ENCODE results near the gene CAP1. TPM values are rescaled to one million over a fixed set of nuclear protein-coding genes. Genes with fewer than 3 reads are reported as not detected.
A peak's percentile ranks its signal among the peaks of the same experiment; 100 is the strongest.

CAP1 gene
- total and polyA plus RNA-seq, 2 of the 13 experiments (the other 11 are each of a cell fraction or from before 2014, with no cell fraction given) = 174 to 195 TPM

DNA sequence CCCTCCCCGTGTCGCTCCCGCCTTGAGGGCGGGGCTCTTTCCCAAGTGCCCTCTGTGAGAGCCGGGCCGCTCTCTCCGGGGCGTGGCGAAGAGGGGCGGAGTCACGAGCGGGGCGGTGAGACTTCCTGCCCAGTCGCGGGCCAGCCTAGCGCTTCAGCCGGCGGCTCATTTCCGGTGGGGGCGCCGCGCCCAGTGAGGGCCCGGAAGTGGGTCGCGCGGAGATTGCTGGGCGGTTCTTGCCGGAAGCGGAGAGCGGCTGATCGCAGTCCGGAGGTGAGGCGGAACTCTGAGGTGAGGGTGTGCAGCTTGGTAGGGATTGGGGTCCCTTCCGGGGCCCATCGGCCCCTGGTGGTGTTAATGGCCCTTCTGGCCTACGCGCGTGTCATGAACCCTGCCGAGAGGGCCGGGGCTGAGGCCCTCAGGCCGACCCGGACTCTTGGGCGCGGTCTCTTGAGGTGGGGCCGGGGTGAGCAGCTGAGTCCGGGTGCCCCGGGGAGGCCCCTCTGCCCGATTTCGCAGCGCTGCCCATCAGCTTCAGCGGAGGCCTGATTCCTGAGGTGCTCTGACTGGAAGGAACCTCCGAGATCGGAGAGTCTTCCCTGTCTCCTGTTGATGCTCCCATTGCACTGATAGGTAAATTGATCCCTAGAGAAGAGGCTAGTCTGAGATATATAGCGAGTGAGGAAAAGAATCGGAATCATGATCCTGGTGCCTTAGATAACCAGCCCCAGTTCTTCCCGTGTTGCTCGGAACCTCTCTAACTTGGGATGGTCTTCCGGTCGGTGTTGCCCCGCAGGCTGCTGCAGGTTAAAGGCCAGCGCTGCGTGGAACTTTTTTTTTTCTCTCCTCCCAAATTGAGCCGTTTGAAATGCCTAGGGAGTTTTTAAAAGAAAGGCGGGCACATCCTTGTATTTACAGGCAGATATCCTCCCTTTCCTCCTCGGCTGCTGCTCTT lies at the start of gene CAP1 (continued):
- TF ChIP-seq, protein P1, sequence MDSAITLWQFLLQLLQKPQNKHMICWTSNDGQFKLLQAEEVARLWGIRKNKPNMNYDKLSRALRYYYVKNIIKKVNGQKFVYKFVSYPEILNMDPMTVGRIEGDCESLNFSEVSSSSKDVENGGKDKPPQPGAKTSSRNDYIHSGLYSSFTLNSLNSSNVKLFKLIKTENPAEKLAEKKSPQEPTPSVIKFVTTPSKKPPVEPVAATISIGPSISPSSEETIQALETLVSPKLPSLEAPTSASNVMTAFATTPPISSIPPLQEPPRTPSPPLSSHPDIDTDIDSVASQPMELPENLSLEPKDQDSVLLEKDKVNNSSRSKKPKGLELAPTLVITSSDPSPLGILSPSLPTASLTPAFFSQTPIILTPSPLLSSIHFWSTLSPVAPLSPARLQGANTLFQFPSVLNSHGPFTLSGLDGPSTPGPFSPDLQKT (CRISPR knock-in tag; IDR thresholded peaks at IDR 0.05; ENCODE audit: borderline replicate concordance) = no peak
- TF ChIP-seq, protein P2, sequence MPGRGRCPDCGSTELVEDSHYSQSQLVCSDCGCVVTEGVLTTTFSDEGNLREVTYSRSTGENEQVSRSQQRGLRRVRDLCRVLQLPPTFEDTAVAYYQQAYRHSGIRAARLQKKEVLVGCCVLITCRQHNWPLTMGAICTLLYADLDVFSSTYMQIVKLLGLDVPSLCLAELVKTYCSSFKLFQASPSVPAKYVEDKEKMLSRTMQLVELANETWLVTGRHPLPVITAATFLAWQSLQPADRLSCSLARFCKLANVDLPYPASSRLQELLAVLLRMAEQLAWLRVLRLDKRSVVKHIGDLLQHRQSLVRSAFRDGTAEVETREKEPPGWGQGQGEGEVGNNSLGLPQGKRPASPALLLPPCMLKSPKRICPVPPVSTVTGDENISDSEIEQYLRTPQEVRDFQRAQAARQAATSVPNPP (CRISPR knock-in tag; IDR thresholded peaks at IDR 0.05) = no peak
- TF ChIP-seq ZKSCAN5 (CRISPR knock-in tag; IDR thresholded peaks at IDR 0.05) (peak; percentile 2; the same call in 1 of the 2 replicates), MEIS2 (CRISPR knock-in tag; IDR thresholded peaks at IDR 0.05) (no peak), DMAP1 (CRISPR knock-in tag; IDR thresholded peaks at IDR 0.05) (0 out of 2 replicates have a peak, but pooled peaks have one; percentile 19), NR2F1 (CRISPR knock-in tag; IDR thresholded peaks at IDR 0.05) (no peak), ZNF780A (CRISPR knock-in tag; IDR thresholded peaks at IDR 0.05) (no peak), ZNF672 (CRISPR knock-in tag; IDR thresholded peaks at IDR 0.05) (no peak), GLI4 (CRISPR knock-in tag; IDR thresholded peaks at IDR 0.05; ENCODE audit: borderline replicate concordance) (no peak), KDM1A (CRISPR knock-in tag; IDR thresholded peaks at IDR 0.05) (no peak; the same call in 1 of the 2 replicates), TOE1 (CRISPR knock-in tag; IDR thresholded peaks at IDR 0.05) (no peak), MIXL1 (CRISPR knock-in tag; IDR thresholded peaks at IDR 0.05) (peak; percentile 66; the same call in 1 of the 2 replicates), YY1 (IDR thresholded peaks at IDR 0.05; ENCODE audit: insufficient read depth, insufficient replicate concordance, low read depth, low read length) (peak; percentile 64), SIN3B (IDR thresholded peaks at IDR 0.05; ENCODE audit: low read length) (no peak; the same call in 1 of the 2 replicates), MTA3 (CRISPR knock-in tag; IDR thresholded peaks at IDR 0.05) (no peak), REPIN1 (CRISPR knock-in tag; IDR thresholded peaks at IDR 0.05; ENCODE audit: borderline replicate concordance, low read depth) (no peak), PTBP1 (IDR thresholded peaks at IDR 0.05; ENCODE audit: low read depth, low read length, poor library complexity, severe bottlenecking) (no peak), NFYC (CRISPR knock-in tag; IDR thresholded peaks at IDR 0.05) (peak; percentile 72), ZNF20 (CRISPR knock-in tag; IDR thresholded peaks at IDR 0.05) (0 out of 2 replicates have a peak, but pooled peaks have one; percentile 63), HCFC1 (IDR thresholded peaks at IDR 0.05; ENCODE audit: low read depth, low read length) (peak; percentile 47; the same call in 1 of the 2 replicates), SP2 (CRISPR knock-in tag; IDR thresholded peaks at IDR 0.05) (peak; percentile 79)
- TF ChIP-seq, protein P3, sequence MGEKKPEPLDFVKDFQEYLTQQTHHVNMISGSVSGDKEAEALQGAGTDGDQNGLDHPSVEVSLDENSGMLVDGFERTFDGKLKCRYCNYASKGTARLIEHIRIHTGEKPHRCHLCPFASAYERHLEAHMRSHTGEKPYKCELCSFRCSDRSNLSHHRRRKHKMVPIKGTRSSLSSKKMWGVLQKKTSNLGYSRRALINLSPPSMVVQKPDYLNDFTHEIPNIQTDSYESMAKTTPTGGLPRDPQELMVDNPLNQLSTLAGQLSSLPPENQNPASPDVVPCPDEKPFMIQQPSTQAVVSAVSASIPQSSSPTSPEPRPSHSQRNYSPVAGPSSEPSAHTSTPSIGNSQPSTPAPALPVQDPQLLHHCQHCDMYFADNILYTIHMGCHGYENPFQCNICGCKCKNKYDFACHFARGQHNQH (CRISPR knock-in tag; IDR thresholded peaks at IDR 0.05) = peak; percentile 18; the same call in 1 of the 2 replicates
- TF ChIP-seq, protein P4, sequence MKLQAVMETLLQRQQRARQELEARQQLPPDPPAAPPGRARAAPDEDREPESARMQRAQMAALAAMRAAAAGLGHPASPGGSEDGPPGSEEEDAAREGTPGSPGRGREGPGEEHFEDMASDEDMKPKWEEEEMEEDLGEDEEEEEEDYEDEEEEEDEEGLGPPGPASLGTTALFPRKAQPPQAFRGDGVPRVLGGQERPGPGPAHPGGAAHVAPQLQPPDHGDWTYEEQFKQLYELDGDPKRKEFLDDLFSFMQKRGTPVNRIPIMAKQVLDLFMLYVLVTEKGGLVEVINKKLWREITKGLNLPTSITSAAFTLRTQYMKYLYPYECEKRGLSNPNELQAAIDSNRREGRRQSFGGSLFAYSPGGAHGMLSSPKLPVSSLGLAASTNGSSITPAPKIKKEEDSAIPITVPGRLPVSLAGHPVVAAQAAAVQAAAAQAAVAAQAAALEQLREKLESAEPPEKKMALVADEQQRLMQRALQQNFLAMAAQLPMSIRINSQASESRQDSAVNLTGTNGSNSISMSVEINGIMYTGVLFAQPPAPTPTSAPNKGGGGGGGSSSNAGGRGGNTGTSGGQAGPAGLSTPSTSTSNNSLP (IDR thresholded peaks at IDR 0.05; ENCODE audit: low read depth, low read length) = no peak
- TF ChIP-seq, protein P5, sequence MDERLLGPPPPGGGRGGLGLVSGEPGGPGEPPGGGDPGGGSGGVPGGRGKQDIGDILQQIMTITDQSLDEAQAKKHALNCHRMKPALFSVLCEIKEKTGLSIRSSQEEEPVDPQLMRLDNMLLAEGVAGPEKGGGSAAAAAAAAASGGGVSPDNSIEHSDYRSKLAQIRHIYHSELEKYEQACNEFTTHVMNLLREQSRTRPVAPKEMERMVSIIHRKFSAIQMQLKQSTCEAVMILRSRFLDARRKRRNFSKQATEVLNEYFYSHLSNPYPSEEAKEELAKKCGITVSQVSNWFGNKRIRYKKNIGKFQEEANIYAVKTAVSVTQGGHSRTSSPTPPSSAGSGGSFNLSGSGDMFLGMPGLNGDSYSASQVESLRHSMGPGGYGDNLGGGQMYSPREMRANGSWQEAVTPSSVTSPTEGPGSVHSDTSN (CRISPR knock-in tag; IDR thresholded peaks at IDR 0.05) = no peak
